ENCODE measurements around the gene PRKN.

Gene PRKN

DNA sequence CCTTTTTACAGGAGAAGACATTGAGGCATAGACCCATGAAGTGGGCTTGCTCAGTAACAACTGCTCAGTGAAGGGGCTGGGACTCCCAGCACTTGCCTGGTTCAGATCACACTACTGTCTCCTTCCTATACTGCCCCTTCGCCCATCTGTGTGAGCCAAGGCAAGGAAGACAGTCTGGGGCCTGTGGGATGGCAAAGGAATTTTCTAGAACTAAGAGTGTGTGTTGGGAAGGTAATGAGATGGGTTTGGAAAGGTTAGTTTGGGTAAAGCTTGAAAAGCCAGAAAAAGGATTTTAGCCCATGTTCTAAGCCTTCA, 1240.4 kb downstream of the PRKN start:
- DNase-seq (ENCODE audit: low spot score) = no peak
- in situ Hi-C loops (cut with MboI; ENCODE audit: low sequenced_read_pairs, unreplicated experiment) = no loop called here
- no peak for TF ChIP-seq CTCF (IDR thresholded peaks at IDR 0.05; ENCODE audit: borderline replicate concordance, control extremely low read depth, extremely low read depth, insufficient read depth, missing control alignments)

GRCh38 chr6:161486361-161487216, 1241.0 kb downstream of the PRKN start:
- DNase-seq (ENCODE audit: low spot score) = no peak
- in situ Hi-C loops (cut with MboI; ENCODE audit: low sequenced_read_pairs, unreplicated experiment) = no loop called here

GRCh38 chr6:161482517-161482858, 1245.1 kb downstream of the PRKN start:
- TF ChIP-seq CTCF (IDR thresholded peaks at IDR 0.05; ENCODE audit: borderline replicate concordance, control extremely low read depth, extremely low read depth, insufficient read depth, missing control alignments) = no peak
- in situ Hi-C loops (cut with MboI; ENCODE audit: low sequenced_read_pairs, unreplicated experiment) = no loop called here
- DNase-seq (ENCODE audit: low spot score) = no peak

More at GRCh38 chr6:161486361-161487216, 1241.0 kb downstream of the PRKN start:
- no peak for TF ChIP-seq CTCF (IDR thresholded peaks at IDR 0.05; ENCODE audit: borderline replicate concordance, control extremely low read depth, extremely low read depth, insufficient read depth, missing control alignments)

DNA sequence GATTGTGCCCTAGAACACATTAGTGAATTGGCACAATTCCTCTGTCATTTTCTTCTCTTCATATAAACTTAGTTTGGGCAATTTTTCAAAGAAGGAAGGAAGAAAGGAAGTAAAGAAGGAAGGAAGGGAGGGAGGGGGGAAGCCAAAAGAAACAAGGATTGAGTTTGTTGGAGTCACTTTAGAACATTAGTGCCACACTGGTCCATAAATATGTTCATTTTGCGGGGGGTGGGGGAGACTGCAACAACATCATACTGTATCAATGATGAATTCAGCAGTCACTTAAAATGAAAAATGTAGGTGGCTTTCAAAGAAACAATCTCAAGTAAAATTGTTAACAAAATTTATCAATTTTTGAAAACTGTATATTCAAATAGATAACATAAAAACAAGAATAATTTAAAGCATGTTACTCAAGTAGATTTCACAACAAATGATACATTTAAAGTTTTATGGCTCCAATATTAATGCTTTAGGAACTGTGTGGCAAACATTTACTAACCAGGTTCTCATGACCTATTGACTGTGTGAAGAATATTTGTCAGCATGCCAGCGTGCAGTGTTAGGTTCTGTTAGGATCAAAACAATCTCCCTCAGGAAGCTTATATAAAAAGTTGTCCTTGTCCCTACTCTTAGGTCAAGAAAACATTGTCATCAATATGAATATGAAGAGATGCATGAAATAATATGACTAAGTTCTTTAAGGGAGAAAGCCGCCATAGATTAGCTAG, 1245.6 kb downstream of the PRKN start:
- in situ Hi-C loops (cut with MboI; ENCODE audit: low sequenced_read_pairs, unreplicated experiment) = no loop called here
- TF ChIP-seq CTCF (IDR thresholded peaks at IDR 0.05; ENCODE audit: borderline replicate concordance, control extremely low read depth, extremely low read depth, insufficient read depth, missing control alignments) = no peak
- no peak for DNase-seq (ENCODE audit: low spot score)

DNA sequence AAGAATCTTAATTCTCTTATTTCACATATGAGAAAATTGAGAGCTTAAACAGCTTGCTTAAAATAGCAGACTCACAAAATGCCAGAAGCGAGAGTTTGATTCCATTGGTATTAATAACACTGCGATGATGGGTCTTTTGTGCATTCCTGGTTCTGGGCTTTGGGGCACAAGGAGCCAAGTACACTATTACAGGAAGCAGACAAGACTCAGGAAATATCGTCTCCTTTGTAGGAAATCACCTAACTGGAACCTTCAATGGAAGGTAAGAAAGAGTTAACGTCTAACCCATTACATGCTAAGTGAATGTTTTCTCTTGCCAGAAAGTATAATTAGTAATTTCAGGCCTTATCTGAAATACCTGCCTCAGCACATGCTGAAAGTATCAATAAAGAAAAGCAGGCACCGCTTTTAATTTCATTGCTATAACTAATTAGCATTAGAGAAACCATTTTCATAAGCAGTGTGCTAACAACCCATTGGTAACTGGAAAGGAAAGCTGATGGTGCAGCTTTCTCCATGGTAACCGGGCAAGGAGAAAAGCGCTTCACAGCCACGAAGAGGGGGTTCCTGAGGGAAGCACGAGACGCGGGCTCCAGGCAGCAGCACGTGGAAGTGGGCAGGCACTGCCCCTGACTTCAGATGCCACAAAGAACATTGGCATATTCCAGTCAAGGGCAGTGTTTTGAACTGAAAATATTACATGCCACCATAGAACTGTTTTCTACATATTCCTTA, 1247.0 kb downstream of the PRKN start:
- DNase-seq (ENCODE audit: low spot score) = no peak
- TF ChIP-seq CTCF (IDR thresholded peaks at IDR 0.05; ENCODE audit: borderline replicate concordance, control extremely low read depth, extremely low read depth, insufficient read depth, missing control alignments) = no peak
- in situ Hi-C loops (cut with MboI; ENCODE audit: low sequenced_read_pairs, unreplicated experiment) = no loop called here

GRCh38 chr6:161479376-161479775, 1248.2 kb downstream of the PRKN start:
- no peak for TF ChIP-seq CTCF (IDR thresholded peaks at IDR 0.05; ENCODE audit: borderline replicate concordance, control extremely low read depth, extremely low read depth, insufficient read depth, missing control alignments)
- in situ Hi-C loops (cut with MboI; ENCODE audit: low sequenced_read_pairs, unreplicated experiment) = no loop called here
- no peak for DNase-seq (ENCODE audit: low spot score)

All from GM13976 (cell line).